GM18505 (cell line): Measurements from ENCODE around the gene GP1BA.

ENCODE experiments used
- ATAC-seq: cut with Tn5 transposase; IDR thresholded peaks from one replicate; pipeline ENCODE4 v1.9.1; 2021; ENCODE audit not compliant: unreplicated experiment
- POLR2A ChIP-seq: IDR thresholded peaks from 4 replicates; pipeline ENCODE4 v1.6.1; 2011; ENCODE audit warnings: borderline replicate concordance; ENCODE audit not compliant: insufficient read depth, insufficient read length; ENCODE audit errors: extremely low read depth

Gene GP1BA

DNA sequence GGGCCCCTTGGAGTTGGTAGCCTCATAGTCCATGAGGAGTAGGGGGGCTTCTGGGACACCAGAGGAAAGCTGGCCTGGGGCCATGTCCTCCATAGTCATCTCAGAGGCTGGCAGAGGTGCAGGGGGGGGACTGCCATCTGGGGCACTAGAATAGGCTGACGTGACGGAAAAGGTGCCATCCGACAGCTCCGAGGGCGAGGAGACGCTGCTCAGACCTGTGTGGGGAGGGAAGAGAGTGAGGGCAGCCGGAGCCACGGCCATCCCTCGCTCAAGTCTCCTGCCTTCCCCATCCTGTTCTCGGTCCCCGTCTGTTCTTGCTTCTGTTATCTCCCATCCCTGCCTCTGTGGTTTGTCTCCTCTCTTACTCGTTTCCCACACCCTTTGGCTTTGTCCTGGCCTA lies 40.2 kb downstream of the GP1BA start:
- no peak for ATAC-seq
- TF ChIP-seq POLR2A, result no peak

DNA sequence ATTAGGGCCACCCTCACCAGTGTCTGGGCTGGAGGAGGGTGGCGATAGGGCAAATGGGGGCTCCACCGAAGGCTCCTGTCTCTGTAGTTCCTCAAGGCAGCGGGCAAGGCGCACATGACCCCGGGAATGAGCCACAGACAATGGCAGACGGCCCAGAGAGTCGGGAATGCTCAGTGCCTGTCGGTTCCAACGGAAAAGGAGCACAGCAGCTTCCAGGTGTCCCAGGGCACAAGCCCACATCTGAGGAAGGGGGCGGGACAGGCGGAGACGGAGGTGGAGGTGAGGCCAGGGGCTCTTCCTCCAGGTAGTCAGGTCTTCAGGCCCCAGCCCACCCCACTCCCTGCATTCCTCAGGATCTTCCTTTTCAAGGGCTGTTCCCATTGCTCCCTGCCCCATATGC lies 40.7 kb downstream of the GP1BA start:
- TF ChIP-seq POLR2A, result no peak
- ATAC-seq, result no peak

DNA sequence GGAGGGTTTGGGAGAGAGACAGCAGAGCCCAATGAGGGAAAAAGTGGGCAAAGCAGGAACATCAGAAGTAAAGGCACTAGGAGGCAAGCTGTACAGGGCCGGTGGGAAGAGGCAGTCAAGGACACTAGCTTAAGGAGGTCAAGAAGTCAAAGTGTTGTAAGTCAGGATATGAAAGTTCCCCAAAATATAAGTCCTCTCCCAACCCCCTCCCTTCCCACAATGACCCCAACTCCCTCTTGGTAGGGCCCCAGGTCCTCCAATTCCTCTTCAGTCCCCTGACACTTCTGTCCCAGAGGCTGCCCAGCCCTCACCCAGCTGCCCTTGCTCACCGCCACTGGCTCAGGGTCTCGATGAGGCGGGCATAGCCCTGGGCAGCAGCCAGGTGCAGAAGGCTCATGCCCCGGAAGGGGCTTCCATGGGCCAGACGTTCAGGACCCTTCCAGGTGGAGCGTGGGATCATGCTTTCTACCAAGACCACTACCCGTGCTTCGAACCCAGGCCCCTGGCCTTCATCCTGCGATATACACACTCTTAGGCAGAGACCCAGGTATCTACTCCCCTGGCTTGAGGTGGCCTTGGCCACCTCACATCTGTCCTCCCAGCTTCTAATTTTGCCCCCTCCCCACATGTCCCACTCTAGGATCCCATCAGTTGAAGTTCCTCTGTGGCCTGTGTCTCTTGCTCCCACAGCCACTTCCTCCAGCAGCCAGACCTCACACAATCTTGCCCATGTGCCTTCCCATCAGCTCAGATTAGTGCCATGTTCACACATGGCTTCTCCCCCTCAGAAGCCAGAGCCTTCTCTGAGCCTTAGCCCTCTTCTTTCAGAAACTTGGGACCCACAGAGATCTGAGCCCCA lies 41.4 kb downstream of the GP1BA start:
- ATAC-seq, result no peak
- TF ChIP-seq POLR2A, result no peak

DNA sequence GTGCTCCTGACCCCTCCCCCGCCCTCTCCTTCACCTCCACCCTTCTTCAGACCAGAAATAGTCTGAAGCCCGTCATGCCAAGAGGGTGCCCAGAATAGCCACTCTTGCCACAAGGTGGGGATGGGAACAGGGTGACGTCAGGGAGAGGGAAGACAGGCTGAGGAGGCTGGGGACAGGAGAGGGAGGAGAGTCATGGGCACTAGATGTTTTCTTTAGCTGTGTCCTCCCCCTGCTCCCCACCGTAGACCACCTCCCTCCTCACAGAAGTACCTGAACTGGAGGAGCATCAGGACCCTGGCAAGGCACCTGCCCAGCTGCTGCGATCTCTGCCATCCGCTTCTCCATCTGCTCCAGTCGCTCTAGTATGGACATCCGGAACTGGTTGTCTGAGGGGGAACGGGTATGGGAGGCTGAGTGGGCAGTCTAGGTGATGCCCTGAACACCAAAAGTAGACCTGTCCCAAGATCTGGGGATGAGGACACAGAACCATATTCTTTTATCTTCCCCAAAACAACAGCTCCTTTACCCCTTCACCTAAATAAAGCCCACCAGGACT lies 42.1 kb downstream of the GP1BA start:
- no peak for ATAC-seq

DNA sequence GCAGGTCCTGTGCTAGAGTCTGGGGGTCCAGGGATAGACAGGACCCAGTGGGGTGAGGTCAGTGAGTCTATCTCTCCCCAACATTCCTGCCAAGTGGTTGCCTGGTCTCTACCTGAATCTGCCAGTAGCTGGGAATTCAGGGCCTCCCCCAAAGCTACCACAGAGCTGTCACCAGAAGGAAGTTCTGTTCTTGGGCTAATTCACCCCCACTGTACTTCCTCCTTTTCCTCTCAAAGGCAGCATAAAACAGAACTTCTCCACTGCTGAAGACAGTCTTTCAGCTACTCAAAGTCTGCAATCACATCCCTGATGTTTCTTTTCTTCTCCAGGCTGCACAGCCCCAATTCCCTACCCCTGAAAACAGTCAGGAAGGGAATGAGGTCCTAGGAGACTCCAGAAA lies 46.6 kb downstream of the GP1BA start:
- no peak for ATAC-seq
- TF ChIP-seq POLR2A, result no peak

More for the DNA sequence above, 42.1 kb downstream of the GP1BA start:
- TF ChIP-seq POLR2A, result no peak

DNA sequence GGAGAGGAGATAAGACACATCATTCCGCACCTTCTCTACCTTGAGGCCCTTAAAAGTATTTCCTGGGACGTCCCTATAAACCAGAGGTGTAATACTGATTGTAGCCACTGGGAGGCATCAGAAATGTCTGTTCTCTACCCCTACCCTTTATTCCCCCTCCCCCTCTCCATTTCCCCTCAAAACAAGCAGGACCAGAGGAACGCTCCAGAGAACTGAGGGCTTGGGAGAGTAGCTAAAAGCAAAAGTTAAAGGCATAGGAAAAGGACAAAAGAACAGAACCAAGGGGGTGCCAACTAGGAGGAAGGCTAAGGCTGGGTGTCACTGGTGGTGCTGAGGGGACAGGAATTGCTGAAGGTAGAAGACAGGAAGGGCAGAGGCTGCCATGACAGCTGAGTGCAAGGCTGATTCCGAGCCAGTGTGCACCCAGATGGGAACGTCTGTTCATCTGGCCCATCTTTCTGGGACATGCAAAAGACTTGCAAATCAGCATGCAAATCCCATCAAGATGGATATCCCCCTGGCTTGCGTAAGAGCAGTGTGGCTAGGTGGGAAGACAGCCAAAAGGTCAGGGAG lies 48.7 kb downstream of the GP1BA start:
- no peak for ATAC-seq
- no peak for TF ChIP-seq POLR2A

DNA sequence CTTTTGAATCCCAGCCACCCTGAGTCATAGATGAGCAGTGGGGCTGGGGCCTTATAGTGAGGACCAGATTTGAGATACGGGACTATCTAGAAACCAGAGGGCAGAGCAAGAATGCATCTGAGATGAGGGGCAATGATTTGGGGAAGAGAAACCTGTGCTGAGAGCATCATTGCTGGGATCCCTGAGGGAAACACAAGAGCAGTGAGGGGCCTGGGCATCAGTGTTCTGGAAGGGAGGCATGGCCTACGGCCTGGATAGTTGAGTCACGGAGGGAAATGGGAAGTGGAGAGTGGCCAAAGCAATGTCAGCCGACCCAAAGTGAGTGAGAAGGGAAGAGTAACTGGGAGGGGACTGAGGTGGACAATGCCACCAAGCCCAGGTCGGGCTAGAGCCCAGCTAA lies 50.2 kb downstream of the GP1BA start:
- ATAC-seq, result no peak
- TF ChIP-seq POLR2A, result no peak
